ENCODE data around the gene C8B.

The C8B gene

DNA sequence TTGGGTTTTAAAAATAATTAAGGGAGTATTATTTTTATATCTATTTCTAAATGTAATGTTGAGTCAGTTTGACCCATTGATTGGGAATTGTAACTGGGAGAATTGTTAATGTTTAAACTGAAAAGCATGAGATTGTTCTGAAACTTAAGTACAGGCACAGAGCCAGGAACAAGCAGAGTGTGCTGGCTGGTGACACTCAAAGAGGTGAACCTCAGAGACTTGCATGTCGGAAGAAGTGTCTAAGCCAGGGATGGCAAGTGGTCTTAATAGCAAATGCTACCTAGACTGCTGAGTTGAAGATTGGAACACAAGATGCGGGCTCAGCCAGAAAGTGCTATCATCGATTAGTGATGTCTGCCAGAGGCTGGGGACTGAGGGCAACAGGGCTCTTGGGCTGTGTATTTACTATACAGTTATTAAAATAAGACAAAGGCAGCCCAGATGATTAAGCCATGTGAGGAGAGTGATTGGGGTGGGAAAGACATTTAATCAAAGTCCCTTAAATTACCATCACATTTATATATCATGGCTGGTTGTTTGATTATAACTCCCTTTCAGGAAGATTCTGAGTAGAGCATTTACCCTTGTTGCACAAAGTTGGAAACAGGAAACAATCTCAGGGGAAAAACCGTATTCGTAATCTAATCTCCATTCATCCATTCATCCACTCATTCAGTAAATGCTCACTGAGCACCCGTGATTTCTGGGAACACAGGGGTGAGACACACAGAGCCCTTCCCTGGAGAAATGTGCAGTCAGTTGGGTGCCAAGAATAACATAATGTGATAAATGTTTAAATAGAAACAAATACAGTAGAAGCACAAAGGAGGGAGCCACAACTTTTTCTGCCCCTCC is 68.4 kb downstream of the C8B start:
- no peak for DNase-seq
- no peak for ATAC-seq

- DNase-seq = no peak
- ATAC-seq = no peak
Measured at GRCh38 chr1:56894014-56894413, 71.8 kb downstream of the C8B start.

DNA sequence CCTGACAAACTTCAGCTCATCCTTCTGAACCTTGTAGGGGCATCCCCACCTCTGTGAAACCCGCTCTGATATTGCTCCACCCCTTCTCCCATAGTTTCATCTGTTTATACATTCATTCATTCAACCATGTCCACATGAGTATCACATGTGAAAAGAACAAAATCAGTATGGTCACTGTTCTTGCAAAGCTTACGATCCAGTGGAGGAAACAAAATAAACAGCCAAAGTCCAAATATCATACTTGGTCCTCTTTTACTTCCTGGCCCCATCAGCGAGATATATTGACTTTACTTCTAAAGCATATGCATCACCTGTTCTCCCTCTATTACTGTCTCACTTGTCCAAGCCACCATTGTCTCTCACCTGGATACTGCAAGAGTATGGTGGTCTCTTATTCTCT is 75.6 kb downstream of the C8B start:
- ATAC-seq = no peak
- no peak for DNase-seq

DNA sequence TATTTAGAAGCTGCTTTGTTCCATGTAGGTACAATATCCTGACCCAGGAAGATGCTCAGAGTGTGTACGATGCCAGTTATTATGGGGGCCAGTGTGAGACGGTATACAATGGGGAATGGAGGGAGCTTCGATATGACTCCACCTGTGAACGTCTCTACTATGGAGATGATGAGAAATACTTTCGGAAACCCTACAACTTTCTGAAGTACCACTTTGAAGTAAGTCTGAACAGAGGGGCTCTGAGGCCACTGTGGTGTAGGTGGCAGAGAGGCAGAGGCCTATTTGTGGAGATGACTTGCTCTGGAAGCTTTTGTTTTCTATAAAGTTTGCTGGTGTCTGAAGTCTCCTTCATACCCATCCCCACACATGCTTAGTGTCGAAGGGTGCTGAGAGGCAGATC is 84.4 kb downstream of the C8B start:
- no peak for DNase-seq
- no peak for ATAC-seq

DNA sequence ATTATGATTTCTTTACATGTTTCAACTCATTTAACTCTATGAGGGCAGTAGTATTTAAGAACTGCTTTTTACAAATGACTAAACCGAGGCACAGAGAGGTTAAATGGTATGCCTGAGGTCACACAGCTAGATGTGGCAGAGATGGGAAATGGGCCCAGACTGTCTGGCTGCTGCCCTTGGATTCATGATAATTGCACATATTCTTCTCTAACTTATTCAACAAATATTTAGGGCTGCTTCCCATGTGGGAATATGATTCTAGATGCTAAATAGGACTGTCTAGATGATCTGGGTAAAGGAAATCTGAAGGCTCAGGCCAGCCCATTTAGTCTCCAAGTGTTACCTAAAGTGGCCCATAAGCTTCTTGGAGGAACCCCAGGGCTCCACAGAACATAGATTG is 85.0 kb downstream of the C8B start:
- no peak for ATAC-seq
- DNase-seq = no peak

Data from stimulated activated naive CD8-positive, alpha-beta T cell treated with anti-CD3 and anti-CD28 coated beads, Interleukin-15, Interleukin-2, amounts not matched to agents 100 U/mL and 50 U/mL, for 24 hours (primary cell).